Measurements from ENCODE around the gene OR6K6.

OR6K6 gene

GRCh38 chr1:158754420-158754819 is at the start of gene OR6K6:
Gene OR6K6, plus strand, starts transcription at chr1:158754720. Its CDS starts 168 bp downstream, at chr1:158754888.
- DNase-seq (ENCODE audit: extremely low read depth, low read depth): no peak
- no peak within 1 kb of the TSS for H3K4me3 ChIP-seq (replicated peaks; ENCODE audit: low read depth, low read length)
- TF ChIP-seq, protein P1, sequence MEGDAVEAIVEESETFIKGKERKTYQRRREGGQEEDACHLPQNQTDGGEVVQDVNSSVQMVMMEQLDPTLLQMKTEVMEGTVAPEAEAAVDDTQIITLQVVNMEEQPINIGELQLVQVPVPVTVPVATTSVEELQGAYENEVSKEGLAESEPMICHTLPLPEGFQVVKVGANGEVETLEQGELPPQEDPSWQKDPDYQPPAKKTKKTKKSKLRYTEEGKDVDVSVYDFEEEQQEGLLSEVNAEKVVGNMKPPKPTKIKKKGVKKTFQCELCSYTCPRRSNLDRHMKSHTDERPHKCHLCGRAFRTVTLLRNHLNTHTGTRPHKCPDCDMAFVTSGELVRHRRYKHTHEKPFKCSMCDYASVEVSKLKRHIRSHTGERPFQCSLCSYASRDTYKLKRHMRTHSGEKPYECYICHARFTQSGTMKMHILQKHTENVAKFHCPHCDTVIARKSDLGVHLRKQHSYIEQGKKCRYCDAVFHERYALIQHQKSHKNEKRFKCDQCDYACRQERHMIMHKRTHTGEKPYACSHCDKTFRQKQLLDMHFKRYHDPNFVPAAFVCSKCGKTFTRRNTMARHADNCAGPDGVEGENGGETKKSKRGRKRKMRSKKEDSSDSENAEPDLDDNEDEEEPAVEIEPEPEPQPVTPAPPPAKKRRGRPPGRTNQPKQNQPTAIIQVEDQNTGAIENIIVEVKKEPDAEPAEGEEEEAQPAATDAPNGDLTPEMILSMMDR (IDR thresholded peaks at IDR 0.05; ENCODE audit: low read depth, low read length, missing control alignments): no peak

- TF ChIP-seq, protein P1 (IDR thresholded peaks at IDR 0.05; ENCODE audit: low read depth, low read length, missing control alignments): no peak
- H3K4me3 ChIP-seq (replicated peaks; ENCODE audit: low read depth, low read length): no peak overlapping the region
- DNase-seq (ENCODE audit: extremely low read depth, low read depth): no peak
Measured at GRCh38 chr1:158706096-158706495, 48.4 kb upstream of the OR6K6 start.

- no peak overlapping the region for H3K4me3 ChIP-seq (replicated peaks; ENCODE audit: low read depth, low read length)
- TF ChIP-seq, protein P1 (IDR thresholded peaks at IDR 0.05; ENCODE audit: low read depth, low read length, missing control alignments): no peak
- DNase-seq (ENCODE audit: extremely low read depth, low read depth): no peak
Measured at GRCh38 chr1:158711098-158711497, 43.4 kb upstream of the OR6K6 start.

- H3K4me3 ChIP-seq (replicated peaks; ENCODE audit: low read depth, low read length): no peak overlapping the region
- TF ChIP-seq, protein P1 (IDR thresholded peaks at IDR 0.05; ENCODE audit: low read depth, low read length, missing control alignments): no peak
- DNase-seq (ENCODE audit: extremely low read depth, low read depth): no peak
Measured at GRCh38 chr1:158714754-158715153, 39.8 kb upstream of the OR6K6 start.

GRCh38 chr1:158716335-158716734 is 38.2 kb upstream of the OR6K6 start:
- no peak overlapping the region for H3K4me3 ChIP-seq (replicated peaks; ENCODE audit: low read depth, low read length)
- no peak for DNase-seq (ENCODE audit: extremely low read depth, low read depth)
- TF ChIP-seq, protein P1 (IDR thresholded peaks at IDR 0.05; ENCODE audit: low read depth, low read length, missing control alignments): no peak

DNA sequence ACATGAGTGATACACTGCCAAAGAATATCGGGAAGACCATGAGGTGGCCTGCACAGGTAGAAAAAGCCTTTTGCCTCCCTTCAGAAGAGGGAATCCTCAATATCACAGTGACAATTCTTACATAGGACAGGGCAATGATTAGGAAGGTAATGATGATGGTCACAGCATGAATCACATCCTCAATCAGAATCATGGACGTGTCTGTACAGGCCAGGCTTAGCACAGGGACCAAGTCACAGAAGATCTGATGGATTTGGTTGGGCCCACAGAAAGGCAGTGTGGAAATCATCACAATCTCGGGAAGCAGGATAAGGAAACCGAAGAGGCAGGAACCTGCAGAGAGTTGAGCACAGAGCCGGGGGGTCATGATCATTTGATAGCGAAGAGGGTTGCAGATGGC is 37.2 kb upstream of the OR6K6 start:
- TF ChIP-seq, protein P1 (IDR thresholded peaks at IDR 0.05; ENCODE audit: low read depth, low read length, missing control alignments): no peak
- no peak for DNase-seq (ENCODE audit: extremely low read depth, low read depth)
- H3K4me3 ChIP-seq (replicated peaks; ENCODE audit: low read depth, low read length): no peak overlapping the region

DNA sequence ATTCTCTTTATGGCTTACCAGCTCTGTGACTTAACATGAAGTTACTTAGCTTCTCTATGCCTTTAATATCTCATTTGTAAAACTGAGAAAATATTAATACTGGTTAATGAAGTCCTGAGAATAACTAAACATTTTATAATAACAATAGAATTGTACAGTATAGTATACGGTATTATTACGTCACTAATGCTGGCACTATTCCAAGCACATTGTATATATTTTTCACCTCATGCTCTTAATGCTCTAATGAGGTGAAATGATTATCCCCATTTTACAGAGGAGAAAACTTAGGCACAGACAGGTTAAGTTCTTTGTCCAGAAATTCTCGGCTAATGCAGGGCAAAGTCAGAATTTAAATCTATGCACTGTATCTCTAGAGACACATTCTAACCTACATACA is 34.9 kb upstream of the OR6K6 start:
- TF ChIP-seq, protein P1 (IDR thresholded peaks at IDR 0.05; ENCODE audit: low read depth, low read length, missing control alignments): no peak
- no peak overlapping the region for H3K4me3 ChIP-seq (replicated peaks; ENCODE audit: low read depth, low read length)
- DNase-seq (ENCODE audit: extremely low read depth, low read depth): no peak
